ENCODE measurements around the gene PLK2.

- TF ChIP-seq CTCF (IDR thresholded peaks at IDR 0.05) (no peak), POLR2A (IDR thresholded peaks at IDR 0.05) (no peak)
Observed at GRCh38 chr5:58507715-58508114, 47.8 kb upstream of the PLK2 start.
